GM10248 (cell line): ENCODE data around the gene ADGRL2.

ENCODE experiments used
- CTCF ChIA-PET: fragments of 300-600 bp; sonication (Branson Sonifier 250); formaldehyde crosslinking; extraction: SDS; loops from one replicate; lab custom pipeline; 2021; ENCODE audit warnings: antibody characterized with exemption; lab: Yijun Ruan, JAX
- POLR2A ChIA-PET: fragments of 350-650 bp; sonication (Branson Sonifier 250); formaldehyde crosslinking; extraction: SDS; loops from one replicate; lab custom pipeline; 2020; ENCODE audit warnings: antibody characterized with exemption; lab: Yijun Ruan, JAX
- DNase-seq: peaks from one replicate; pipeline ENCODE4 v3.0.0; 2012; ENCODE audit errors: extremely low spot score
- TF ChIP-seq, protein P1 (sequence below): IDR thresholded peaks from 2 replicates; pipeline ENCODE4 v1.5.1; 2012; ENCODE audit warnings: mild to moderate bottlenecking, low read depth; ENCODE audit errors: extremely low read depth, missing control alignments, control extremely low read depth

ADGRL2 gene

DNA sequence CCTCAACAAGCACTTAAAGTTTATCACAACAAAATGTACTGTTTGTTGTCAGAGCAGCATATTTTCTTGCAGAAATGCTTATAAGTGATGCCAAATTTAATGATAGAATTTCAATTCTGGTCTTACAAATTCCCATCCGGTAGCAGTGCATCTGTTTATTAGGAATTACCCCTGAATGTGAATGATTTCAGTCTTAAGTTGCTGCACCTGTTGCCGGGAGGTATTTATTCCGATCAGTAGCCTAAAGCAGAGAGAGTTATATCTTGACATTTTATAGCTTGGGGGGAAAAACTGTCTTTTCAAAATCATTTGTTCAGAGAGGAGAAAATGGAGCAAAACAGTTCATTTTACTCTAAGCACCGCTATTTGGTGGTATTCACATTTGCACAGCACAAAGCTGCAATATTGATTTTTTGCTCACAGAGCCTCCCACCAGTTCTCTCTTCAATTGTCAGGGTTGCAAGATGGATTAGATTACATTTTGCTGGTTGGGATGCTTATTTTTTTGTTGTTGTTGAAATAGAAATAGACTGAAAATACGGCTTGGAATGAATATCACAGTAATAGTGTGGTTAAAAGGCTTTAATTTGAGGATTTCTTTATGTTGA is 98.6 kb downstream of the ADGRL2 start:
- TF ChIP-seq, protein P1, sequence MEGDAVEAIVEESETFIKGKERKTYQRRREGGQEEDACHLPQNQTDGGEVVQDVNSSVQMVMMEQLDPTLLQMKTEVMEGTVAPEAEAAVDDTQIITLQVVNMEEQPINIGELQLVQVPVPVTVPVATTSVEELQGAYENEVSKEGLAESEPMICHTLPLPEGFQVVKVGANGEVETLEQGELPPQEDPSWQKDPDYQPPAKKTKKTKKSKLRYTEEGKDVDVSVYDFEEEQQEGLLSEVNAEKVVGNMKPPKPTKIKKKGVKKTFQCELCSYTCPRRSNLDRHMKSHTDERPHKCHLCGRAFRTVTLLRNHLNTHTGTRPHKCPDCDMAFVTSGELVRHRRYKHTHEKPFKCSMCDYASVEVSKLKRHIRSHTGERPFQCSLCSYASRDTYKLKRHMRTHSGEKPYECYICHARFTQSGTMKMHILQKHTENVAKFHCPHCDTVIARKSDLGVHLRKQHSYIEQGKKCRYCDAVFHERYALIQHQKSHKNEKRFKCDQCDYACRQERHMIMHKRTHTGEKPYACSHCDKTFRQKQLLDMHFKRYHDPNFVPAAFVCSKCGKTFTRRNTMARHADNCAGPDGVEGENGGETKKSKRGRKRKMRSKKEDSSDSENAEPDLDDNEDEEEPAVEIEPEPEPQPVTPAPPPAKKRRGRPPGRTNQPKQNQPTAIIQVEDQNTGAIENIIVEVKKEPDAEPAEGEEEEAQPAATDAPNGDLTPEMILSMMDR, result no peak
- POLR2A ChIA-PET, result no interaction called here
- CTCF ChIA-PET, result no interaction called here

GRCh38 chr1:81907575-81907974 is 106.8 kb downstream of the ADGRL2 start:
- TF ChIP-seq, protein P1, result no peak
- CTCF ChIA-PET, result no interaction called here

More for the DNA sequence above, 98.6 kb downstream of the ADGRL2 start:
- no peak for DNase-seq

DNA sequence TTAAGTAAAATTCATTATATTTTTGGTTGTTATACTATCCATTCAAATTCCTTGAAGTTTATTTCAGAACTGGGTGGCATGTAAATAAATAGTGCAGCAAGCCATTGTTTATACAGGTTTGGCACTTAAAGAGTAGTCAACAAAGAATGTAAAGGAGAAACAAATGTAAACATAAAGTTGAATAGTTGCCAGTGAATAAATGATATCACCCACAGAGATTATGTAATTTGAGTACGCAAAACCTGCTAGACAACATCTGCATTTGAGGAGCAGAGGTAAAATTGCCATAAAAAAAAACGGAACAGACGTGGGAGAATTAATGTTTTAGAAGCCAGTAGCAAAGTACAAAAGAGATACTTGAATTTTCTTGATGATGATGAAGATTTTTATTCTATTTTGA is 111.6 kb downstream of the ADGRL2 start:
- no peak for DNase-seq
- POLR2A ChIA-PET, result no interaction called here
- TF ChIP-seq, protein P1, result no peak
- CTCF ChIA-PET, result no interaction called here

More at GRCh38 chr1:81907575-81907974, 106.8 kb downstream of the ADGRL2 start:
- POLR2A ChIA-PET, result no interaction called here
- DNase-seq, result no peak

- ChIA-PET POLR2A (no interaction called here), CTCF (interaction anchor here (1.3 kb wide), 1 partner anchor 10 kb away, joined by 3 read pairs; no protein-coding TSS in a partner anchor)
- DNase-seq, result no peak
- TF ChIP-seq, protein P1, result no peak
Measured at GRCh38 chr1:81915937-81916336, 115.2 kb downstream of the ADGRL2 start.

DNA sequence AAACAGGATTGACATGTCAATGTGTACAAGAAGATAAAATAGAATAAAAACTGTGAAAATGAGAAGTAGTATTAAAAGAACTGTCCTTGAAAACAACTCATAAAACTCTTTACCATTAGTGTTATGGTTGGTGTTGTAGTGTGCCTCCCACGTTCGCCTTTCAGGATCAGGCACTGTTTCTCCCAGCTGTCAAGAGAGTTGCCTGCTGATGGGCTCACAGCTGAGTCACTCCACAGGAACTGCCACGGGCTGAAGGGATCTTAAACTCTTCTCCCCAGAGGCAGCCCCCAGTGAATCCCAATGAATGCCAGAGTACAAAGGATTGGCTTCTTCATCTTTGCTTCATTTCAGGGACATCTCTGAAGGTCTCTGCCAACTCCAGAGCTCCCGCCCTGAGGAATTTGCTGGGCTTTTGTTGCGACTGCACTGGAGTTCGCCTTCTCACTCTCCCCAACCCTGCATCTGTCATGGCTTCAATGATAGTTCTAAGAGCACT is 119.6 kb downstream of the ADGRL2 start:
- POLR2A ChIA-PET, result no interaction called here
- DNase-seq, result no peak

DNA sequence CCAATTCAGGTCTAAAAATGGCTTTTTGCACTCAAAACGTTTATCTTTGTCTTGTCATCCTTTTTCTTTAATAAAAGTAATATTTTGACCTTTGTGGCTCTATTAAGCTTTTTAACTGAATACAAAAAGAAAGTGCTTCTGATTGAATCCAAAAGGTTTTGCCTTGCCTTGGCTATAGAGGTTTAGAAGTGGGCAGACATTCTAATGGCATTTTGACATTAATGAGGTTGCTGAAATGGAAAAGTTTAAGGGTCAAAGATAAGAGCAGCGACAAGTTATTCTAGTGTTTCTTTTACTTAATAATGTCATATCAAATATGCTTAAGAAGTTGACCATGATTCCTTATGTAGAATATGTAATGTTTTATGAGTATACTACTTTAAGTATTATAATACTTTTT is 120.2 kb downstream of the ADGRL2 start:
- ChIA-PET CTCF (interaction anchor here (1.1 kb wide), 1 partner anchor 8 kb away, joined by 3 read pairs; no protein-coding TSS in a partner anchor), POLR2A (no interaction called here)
- no peak for DNase-seq
- TF ChIP-seq, protein P1, result no peak

More for the DNA sequence above, 119.6 kb downstream of the ADGRL2 start:
- CTCF ChIA-PET, result interaction anchor here (1.1 kb wide), 1 partner anchor 9 kb away, joined by 3 read pairs; no protein-coding TSS in a partner anchor
- TF ChIP-seq, protein P1, result no peak
